GM19239 (cell line): ENCODE data around the gene FXYD1.
A peak's percentile ranks its signal among the peaks of the same experiment; 100 is the strongest.
"Not testable (repeated sequence)": the region's sequence is repeated elsewhere in the genome, so short reads cannot be mapped to it uniquely, and the experiment has no call there.

ENCODE experiments used
- DNase-seq: peaks from one replicate; pipeline ENCODE4 v3.0.0; 2011; ENCODE audit warnings: low spot score; ENCODE audit not compliant: insufficient read length
- FAIRE-seq: peaks from 2 replicates; lab custom pipeline; 2011; peaks lifted over from hg19 to GRCh38; lab: Jason Lieb, UNC

The FXYD1 gene

GRCh38 chr19:35138305-35138892, at the start of gene FXYD1:
FXYD1 (plus strand) TSS chr19:35138824; CDS start chr19:35140080, 1,256 bp downstream.
- FAIRE-seq: no peak

GRCh38 chr19:35089554-35089953, 49.1 kb upstream of the FXYD1 start:
- DNase-seq: no peak
- no peak for FAIRE-seq

More at GRCh38 chr19:35138305-35138892, at the start of gene FXYD1:
- DNase-seq: no peak

- DNase-seq (no peak), FAIRE-seq (no peak)
These were observed 48.5 kb upstream of the FXYD1 start for GRCh38 chr19:35090160-35090505.

- DNase-seq: peak; percentile 55
- FAIRE-seq: peak; percentile 87
These were observed 48.0 kb upstream of the FXYD1 start for GRCh38 chr19:35090506-35091214.

- FAIRE-seq (no peak), DNase-seq (no peak)
These were observed 45.2 kb upstream of the FXYD1 start for GRCh38 chr19:35093430-35093829.

- DNase-seq (no peak), FAIRE-seq (no peak)
These were observed 44.5 kb upstream of the FXYD1 start for GRCh38 chr19:35093941-35094647.

GRCh38 chr19:35094656-35095055, 44.0 kb upstream of the FXYD1 start:
- DNase-seq (no peak), FAIRE-seq (no peak)

GRCh38 chr19:35095667-35096368, 42.8 kb upstream of the FXYD1 start:
- no peak for FAIRE-seq
- no peak for DNase-seq

- no peak for DNase-seq
- no peak for FAIRE-seq
These were observed 40.1 kb upstream of the FXYD1 start for GRCh38 chr19:35098413-35099049.

GRCh38 chr19:35099155-35099896, 39.3 kb upstream of the FXYD1 start:
- DNase-seq: no peak
- no peak for FAIRE-seq

- no peak for DNase-seq
- no peak for FAIRE-seq
These were observed 38.7 kb upstream of the FXYD1 start for GRCh38 chr19:35099897-35100275.

- FAIRE-seq (no peak), DNase-seq (no peak)
These were observed 37.8 kb upstream of the FXYD1 start for GRCh38 chr19:35100588-35101533.

- not testable (repeated sequence) for DNase-seq, FAIRE-seq
These were observed 36.7 kb upstream of the FXYD1 start for GRCh38 chr19:35101949-35102348.

GRCh38 chr19:35103614-35104013, 35.0 kb upstream of the FXYD1 start:
- DNase-seq, FAIRE-seq: not testable (repeated sequence)

GRCh38 chr19:35104361-35104760, 34.3 kb upstream of the FXYD1 start:
- FAIRE-seq (no peak), DNase-seq (no peak)

GRCh38 chr19:35105047-35105410, 33.6 kb upstream of the FXYD1 start:
- FAIRE-seq (no peak), DNase-seq (no peak)

- FAIRE-seq (no peak), DNase-seq (no peak)
These were observed 33.0 kb upstream of the FXYD1 start for GRCh38 chr19:35105411-35106290.

- no peak for FAIRE-seq
These were observed 32.4 kb upstream of the FXYD1 start for GRCh38 chr19:35106291-35106583.

More at GRCh38 chr19:35106291-35106583, 32.4 kb upstream of the FXYD1 start:
- no peak for DNase-seq
